Measurements from ENCODE around the gene ZNF787. TPM values are rescaled to one million over a fixed set of nuclear protein-coding genes. Genes with fewer than 3 reads are reported as not detected.
"Not testable (repeated sequence)": the region's sequence is repeated elsewhere in the genome, so short reads cannot be mapped to it uniquely, and the experiment has no call there.

The ZNF787 gene
- total RNA-seq, 1 donor from 2014 or later = 20.5 TPM

DNA sequence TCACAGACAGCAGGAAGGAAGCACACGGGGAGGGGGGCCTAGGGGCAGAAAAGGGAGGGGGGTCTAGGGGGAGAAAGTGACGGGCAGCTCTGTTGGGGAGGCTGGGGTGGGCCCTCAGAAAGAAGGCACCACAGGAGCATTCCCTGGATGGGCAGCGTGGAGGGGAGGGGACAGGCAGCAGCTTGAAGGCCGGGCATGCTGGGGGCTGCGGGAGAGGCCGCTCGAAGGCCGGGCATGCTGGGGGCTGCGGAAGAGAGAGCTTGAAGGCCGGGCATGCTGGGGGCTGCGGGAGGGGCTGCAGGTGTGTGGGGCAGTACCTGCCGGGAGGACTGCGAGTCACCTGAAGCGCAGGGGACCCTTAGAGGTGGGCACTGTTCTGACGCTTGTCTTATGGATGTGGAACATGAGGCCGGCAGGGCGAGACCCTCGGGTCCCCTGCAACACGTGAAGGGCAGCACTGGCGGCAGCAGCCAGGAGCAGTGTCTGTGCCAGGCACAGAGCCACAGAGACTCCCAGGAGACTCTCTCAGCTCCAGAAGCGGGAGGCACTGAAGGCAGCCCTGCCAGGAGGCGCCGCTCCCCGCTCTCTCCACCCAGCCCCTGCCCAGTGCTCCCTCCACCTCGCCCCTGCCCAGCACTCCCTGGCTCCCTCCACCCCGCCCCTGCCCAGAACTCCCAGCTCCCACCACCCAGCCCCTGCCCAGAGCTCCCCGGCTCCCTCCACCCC lies 13.3 kb downstream of the ZNF787 start:
- DNase-seq (ENCODE audit: extremely low read depth, low read depth, low spot score) = no peak

DNA sequence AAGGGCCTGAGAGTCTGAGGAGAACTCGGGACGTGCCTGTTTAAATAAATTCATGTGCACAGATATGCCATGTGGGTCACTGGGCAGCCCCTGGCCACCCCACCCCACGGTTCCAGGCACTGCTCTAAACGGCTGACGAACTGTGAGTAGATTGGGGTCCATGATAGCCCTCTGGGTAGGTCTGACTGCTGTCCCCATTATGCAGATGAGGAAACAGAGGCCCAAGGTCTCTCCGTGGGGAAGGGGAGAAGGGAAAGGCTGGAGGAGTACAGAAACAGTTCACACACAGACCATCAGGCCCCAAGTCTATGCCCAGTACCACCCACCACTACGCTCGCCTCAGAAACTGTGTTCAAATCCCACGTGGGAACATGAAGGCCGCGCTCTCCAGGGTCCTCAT lies 14.1 kb downstream of the ZNF787 start:
- DNase-seq (ENCODE audit: extremely low read depth, low read depth, low spot score) = no peak

GRCh38 chr19:56106397-56106849 lies 14.7 kb downstream of the ZNF787 start:
- DNase-seq (ENCODE audit: extremely low read depth, low read depth, low spot score) = no peak

DNA sequence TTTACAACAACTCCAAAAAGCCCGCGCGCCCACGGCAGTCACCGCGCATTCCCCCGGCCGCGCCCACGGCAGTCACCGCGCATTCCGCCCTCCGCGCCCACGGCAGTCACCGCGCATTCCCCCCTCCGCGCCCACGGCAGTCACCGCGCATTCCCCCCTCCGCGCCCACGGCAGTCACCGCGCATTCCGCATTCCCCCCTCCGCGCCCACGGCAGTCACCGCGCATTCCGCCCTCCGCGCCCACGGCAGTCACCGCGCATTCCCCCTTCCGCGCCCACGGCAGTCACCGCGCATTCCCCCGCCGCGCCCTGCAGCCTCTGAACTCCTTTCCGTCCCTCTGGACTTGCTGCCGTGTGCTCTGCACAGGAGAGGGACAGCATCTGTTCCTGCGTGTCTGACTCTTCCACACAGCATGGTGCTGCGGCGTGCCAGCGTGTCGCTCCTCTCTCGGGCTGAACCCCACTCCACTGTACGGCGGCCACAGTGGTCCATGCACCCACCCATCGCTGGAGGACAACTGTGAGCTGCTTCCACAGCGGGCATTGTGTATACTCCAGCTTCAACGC lies 15.2 kb downstream of the ZNF787 start:
- DNase-seq (ENCODE audit: extremely low read depth, low read depth, low spot score) = not testable (repeated sequence)

GRCh38 chr19:56105090-56105701 lies 15.9 kb downstream of the ZNF787 start:
- DNase-seq (ENCODE audit: extremely low read depth, low read depth, low spot score) = no peak

DNA sequence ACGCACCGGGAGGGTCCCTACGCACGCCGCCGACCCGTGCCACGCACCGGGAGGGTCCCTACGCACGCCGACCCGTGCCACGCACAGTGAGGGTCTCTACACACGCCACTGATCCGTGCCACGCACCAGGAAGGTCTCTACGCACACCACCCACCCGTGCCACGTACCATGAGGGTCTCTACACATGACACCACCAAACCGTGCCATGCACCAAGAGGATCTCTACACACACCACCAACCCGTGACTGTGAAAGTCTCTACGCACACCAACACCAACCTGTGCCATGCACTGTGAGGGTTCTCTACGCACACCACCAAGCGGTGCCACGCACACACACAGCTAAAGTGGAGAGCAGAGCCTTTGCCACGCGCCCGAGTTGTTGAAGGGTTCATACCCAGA lies 16.7 kb downstream of the ZNF787 start:
- no peak for DNase-seq (ENCODE audit: extremely low read depth, low read depth, low spot score)

GRCh38 chr19:56103027-56103614 lies 18.0 kb downstream of the ZNF787 start:
- no peak for DNase-seq (ENCODE audit: extremely low read depth, low read depth, low spot score)

DNA sequence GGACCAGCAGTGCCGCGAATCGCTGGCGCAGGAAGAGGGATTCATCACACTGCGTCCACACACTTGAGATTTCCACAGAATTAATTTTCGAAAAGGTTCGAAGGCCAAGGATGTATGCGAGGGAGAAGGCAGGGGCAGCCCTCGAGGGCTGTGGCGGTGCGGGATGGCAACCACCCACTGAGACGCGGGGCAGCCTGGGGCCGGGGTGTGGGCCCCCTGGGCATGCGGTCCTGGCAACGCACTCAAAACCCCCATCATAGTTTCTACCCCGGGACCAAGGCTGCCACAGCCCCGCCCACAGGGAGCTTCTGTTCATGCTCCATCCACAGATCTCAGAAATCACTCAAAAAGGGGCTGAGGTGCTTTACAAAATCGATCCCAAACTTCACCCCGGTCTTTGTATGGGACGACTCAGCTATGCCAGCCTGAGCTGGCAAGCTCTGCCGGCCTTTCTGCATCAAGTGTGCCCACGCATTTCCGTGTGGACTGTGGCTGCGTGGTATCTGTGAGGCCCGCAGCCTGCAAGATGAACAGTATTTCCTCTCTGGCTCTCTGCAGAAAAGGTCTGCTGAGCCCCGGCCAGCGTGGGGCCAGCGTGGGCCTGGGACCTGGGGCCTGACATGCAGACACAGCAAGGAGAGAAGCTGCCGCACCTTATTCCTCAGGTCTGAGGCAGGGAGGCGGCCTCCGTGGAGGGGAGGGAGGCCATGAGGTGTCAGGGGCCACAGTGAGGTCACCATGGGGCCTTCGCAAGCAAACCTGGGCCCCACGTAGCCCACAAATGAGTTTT lies 19.2 kb downstream of the ZNF787 start:
- no peak for DNase-seq (ENCODE audit: extremely low read depth, low read depth, low spot score)

GRCh38 chr19:56101095-56101494 lies 20.0 kb downstream of the ZNF787 start:
- no peak for DNase-seq (ENCODE audit: extremely low read depth, low read depth, low spot score)

- no peak for DNase-seq (ENCODE audit: extremely low read depth, low read depth, low spot score)
Measured at GRCh38 chr19:56099638-56100539, 21.2 kb downstream of the ZNF787 start.

DNA sequence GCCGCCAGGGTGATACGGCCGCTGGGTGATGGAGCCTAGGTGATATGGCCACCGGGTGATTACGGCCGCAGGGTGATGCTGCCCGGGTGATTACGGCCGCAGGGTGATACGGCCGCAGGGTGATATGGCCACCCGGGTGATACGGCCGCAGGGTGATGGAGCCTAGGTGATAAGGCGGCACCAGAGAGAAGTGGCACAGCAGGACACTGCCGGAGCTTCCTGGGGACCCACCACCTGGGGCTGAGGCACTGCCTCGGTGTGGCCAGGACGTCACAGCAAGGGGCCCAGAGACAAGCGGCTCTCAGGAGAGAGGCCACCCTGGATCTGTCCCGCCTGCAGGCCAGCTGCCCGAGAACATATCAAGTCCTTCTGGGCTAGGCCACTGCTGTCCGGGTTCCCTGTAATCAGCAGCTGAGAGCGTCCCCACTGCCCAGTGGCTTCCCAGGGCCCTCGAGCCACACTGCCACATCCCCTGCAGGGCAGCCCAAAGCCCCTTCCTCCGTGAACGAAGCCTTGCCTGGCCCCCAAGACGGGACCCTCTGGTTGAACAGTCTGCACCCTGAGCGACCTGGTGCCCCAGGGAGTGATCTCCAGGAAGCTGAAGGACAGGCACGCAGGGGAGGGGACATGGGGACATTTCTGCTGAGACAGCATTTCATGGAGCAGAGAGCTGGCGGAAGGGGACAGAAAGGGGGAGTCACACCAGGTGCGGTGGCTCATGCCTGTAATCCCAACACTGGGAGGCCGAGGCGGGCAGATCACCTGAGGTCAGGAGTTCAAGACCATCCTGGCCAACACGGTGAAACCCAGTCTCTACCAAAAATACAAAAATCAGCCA lies 22.1 kb downstream of the ZNF787 start:
- DNase-seq (ENCODE audit: extremely low read depth, low read depth, low spot score) = no peak

DNA sequence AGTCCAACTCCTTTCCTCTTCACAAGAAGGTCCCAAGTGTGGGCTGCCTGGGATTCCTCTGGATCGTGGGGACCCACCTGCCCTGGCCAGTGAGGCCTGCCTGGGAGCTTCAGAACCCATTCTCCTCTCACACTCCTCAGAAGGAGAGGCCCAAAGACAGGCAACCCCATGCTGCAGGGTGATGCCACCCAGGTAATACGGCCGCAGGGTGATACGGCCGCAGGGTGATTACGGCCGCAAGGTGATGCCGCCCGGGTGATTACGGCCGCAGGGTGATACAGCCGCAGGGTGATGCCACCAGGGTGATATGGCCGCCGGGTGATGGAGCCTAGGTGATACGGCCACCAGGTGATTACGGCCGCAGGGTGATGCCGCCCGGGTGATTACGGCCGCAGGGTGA lies 22.9 kb downstream of the ZNF787 start:
- DNase-seq (ENCODE audit: extremely low read depth, low read depth, low spot score) = not testable (repeated sequence)

DNA sequence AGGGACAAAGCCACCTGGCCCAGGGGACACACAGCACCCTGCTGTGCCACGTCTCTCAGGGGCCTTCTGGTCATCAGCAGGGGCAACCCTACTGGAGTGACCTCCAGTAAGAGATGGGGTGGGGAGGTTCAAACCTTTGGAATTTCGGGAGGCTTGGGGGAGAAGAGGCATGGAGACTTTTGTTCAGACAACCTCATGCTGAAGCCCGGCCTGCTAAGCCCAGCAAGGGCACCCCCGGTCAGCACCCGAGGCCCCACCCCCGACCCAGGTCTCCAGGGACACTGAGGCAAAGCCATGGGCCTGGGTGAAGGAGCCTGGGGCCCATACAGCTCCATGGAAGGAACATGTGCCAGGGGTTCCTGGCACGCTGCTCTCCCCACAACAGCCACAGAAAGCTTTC lies 23.3 kb downstream of the ZNF787 start:
- DNase-seq (ENCODE audit: extremely low read depth, low read depth, low spot score) = no peak

GRCh38 chr19:56097306-56097705 lies 23.8 kb downstream of the ZNF787 start:
- DNase-seq (ENCODE audit: extremely low read depth, low read depth, low spot score) = no peak

- no peak for DNase-seq (ENCODE audit: extremely low read depth, low read depth, low spot score)
Measured at GRCh38 chr19:56096665-56097064, 24.4 kb downstream of the ZNF787 start.

GRCh38 chr19:56094449-56094848 lies 26.6 kb downstream of the ZNF787 start:
- no peak for DNase-seq (ENCODE audit: extremely low read depth, low read depth, low spot score)

DNA sequence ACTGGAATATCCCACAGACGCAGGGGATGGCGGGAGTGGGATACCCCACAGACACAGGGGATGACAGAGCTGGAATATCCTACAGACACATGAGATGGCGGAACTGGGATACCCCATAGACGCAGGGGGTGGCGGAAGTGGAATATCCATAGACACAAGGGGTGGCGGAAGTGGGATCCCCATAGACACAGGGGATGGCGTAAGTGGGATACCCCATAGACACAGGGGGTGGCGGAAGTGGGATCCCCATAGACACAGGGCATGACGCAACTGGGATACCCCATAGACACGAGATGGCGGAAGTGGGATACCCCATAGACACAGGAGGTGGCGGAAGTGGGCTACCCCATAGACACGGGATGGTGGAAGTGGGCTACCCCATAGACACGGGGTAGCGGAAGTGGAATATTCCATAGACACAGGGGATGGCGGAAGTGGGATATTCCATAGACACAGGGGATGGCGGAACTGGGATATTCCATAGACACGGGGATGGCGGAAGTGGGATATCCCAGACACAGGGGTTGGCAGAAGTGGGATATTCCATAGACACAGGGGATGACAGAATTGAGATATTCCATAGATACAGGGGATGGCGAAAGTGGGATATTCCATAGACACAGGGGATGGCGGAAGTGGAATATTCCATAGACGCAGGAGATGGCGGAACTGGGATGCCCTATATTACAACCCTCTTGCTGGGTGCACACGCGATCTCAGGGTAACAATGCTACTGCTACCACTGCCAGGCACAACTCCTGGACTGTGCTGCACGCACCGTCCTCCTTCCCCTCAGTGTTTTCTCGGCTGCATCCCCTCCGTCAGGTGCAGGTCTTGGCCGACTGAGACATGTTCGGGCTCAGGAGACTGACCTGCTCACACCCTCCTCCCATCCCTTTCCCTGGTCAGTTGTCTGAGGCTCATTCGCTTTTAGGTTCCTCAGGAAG lies 28.1 kb downstream of the ZNF787 start:
- no peak for DNase-seq (ENCODE audit: extremely low read depth, low read depth, low spot score)

All from glomerular endothelial cell (primary cell).